K562 (cell line): ENCODE data around the gene LLCFC1. TPM values are rescaled to one million over a fixed set of nuclear protein-coding genes. Genes with fewer than 3 reads are reported as not detected.

Source experiments
- CHAMP1 ChIP-seq: fragments of 450-650 bp; IDR thresholded peaks from 2 replicates; pipeline ENCODE4 v1.6.1; 2016; ENCODE audit warnings: mild to moderate bottlenecking
- CHD2 ChIP-seq: IDR thresholded peaks from 2 replicates; pipeline ENCODE4 v1.6.1; 2011; ENCODE audit warnings: low read depth, low read length
- KDM2B ChIP-seq: fragments of 250-450 bp; sonication (Bioruptor Pico); IDR thresholded peaks from 2 replicates; pipeline ENCODE4 v1.8.0; 2021; ENCODE audit warnings: mild to moderate bottlenecking, moderate library complexity
- NR1H2 ChIP-seq: sonication (generic); formaldehyde crosslinking; IDR thresholded peaks from 2 replicates; pipeline ENCODE4 v1.4.0; 2020; ENCODE audit warnings: mild to moderate bottlenecking, missing genetic modification reagents
- POLR2AphosphoS5 ChIP-seq: IDR thresholded peaks from 2 replicates; pipeline ENCODE4 v1.6.1; 2011; ENCODE audit warnings: mild to moderate bottlenecking, low read depth, low read length, moderate library complexity; ENCODE audit not compliant: control insufficient read depth, insufficient read depth
- STAT6 ChIP-seq: sonication (generic); formaldehyde crosslinking; IDR thresholded peaks from 2 replicates; pipeline ENCODE4 v1.8.1; 2023; ENCODE audit warnings: mild to moderate bottlenecking, missing genetic modification reagents
- U2AF2 ChIP-seq: fragments of 200-400 bp; formaldehyde crosslinking; optimal IDR thresholded peaks from 2 replicates; pipeline ENCODE3; 2017; ENCODE audit warnings: low read depth, mild to moderate bottlenecking, low read length
- ZFX ChIP-seq: sonication (generic); formaldehyde crosslinking; IDR thresholded peaks from 2 replicates; pipeline ENCODE4 v1.8.0; 2022; ENCODE audit warnings: mild to moderate bottlenecking, missing genetic modification reagents, moderate library complexity
- ZNF134 ChIP-seq: fragments of 250-450 bp; sonication (Bioruptor Pico); conservative IDR thresholded peaks from 2 replicates; pipeline ENCODE4 v1.4.0; 2020
- ZNF584 ChIP-seq: fragments of 200-800 bp; sonication (Bioruptor generic); IDR thresholded peaks from 2 replicates; pipeline ENCODE4 v1.6.1; 2016; ENCODE audit warnings: low read depth, mild to moderate bottlenecking, missing genetic modification characterization, missing compliant biosample characterization
- ZNF707 ChIP-seq: fragments of 250-450 bp; sonication (Bioruptor Pico); conservative IDR thresholded peaks from 2 replicates; pipeline ENCODE4 v1.8.0; 2022; ENCODE audit warnings: inconsistent platforms, mild to moderate bottlenecking, moderate library complexity
- polyA plus RNA-seq, 8 experiments: library from polyadenylated mRNA; depleted of rRNA in 4 of 8; stranded (reverse) in 5 of 8; unstranded in 3 of 8; fragments of >200 nt; fragmentation: Nextera tagmentation in 2 of 8; fragmentation: Illumina TruSeq in 1 of 8; extraction: Ambion mirVana in 2 of 8; extraction: Trizol in 1 of 8; gene quantifications; 2 replicates each; pipeline versions ENCODE4 v1.2.1 to v1.2.3, GENCODE V29; 2011 to 2014; ENCODE audit warnings: inconsistent platforms in 1 of 8, missing spikeins in 1 of 8
- total RNA-seq, 7 experiments: library from RNA; depleted of rRNA in 6 of 7; stranded (reverse); fragments of >200 nt in 6 of 7; fragmentation: Illumina TruSeq in 2 of 7; extraction: Trizol in 2 of 7; gene quantifications; 2 replicates each; pipeline versions ENCODE4 v1.2.1 to v1.2.3, GENCODE V29; 2011 to 2021; ENCODE audit warnings: low replicate concordance in 1 of 7
- TF ChIP-seq, protein P1 (sequence below): fragments of 150-350 bp; conservative IDR thresholded peaks from 2 replicates; pipeline ENCODE4 v1.6.1; 2014; ENCODE audit warnings: low read length
- TF ChIP-seq, protein P2 (sequence below): fragments of 250-450 bp; sonication (Bioruptor Pico); IDR thresholded peaks from 2 replicates; pipeline ENCODE4 v1.4.0; 2020; ENCODE audit warnings: mild to moderate bottlenecking, moderate library complexity
- TF ChIP-seq, protein P3 (sequence below): IDR thresholded peaks from 2 replicates; pipeline ENCODE4 v1.6.1; 2011; ENCODE audit warnings: borderline replicate concordance, low read depth, mild to moderate bottlenecking, moderate library complexity, low read length; ENCODE audit not compliant: insufficient read depth, poor library complexity, severe bottlenecking

Gene LLCFC1
- total and polyA plus RNA-seq, 9 of the 15 experiments (the other 6 are each of a cell fraction or from before 2014, with no cell fraction given): not detected

- TF ChIP-seq ZFX (CRISPR knock-in tag) (no peak), ZNF707 (CRISPR knock-in tag) (no peak), U2AF2 (no peak), NR1H2 (CRISPR knock-in tag) (no peak), POLR2AphosphoS5 (peak; percentile 96), CHAMP1 (peak; percentile 72; the same call in 1 of the 2 replicates), ZNF134 (no peak), STAT6 (CRISPR knock-in tag) (no peak; the same call in 1 of the 2 replicates), ZNF584 (CRISPR knock-in tag) (no peak), KDM2B (CRISPR knock-in tag) (no peak), CHD2 (no peak)
- TF ChIP-seq, protein P1, sequence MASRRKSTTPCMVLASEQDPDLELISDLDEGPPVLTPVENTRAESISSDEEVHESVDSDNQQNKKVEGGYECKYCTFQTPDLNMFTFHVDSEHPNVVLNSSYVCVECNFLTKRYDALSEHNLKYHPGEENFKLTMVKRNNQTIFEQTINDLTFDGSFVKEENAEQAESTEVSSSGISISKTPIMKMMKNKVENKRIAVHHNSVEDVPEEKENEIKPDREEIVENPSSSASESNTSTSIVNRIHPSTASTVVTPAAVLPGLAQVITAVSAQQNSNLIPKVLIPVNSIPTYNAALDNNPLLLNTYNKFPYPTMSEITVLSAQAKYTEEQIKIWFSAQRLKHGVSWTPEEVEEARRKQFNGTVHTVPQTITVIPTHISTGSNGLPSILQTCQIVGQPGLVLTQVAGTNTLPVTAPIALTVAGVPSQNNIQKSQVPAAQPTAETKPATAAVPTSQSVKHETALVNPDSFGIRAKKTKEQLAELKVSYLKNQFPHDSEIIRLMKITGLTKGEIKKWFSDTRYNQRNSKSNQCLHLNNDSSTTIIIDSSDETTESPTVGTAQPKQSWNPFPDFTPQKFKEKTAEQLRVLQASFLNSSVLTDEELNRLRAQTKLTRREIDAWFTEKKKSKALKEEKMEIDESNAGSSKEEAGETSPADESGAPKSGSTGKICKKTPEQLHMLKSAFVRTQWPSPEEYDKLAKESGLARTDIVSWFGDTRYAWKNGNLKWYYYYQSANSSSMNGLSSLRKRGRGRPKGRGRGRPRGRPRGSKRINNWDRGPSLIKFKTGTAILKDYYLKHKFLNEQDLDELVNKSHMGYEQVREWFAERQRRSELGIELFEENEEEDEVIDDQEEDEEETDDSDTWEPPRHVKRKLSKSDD: no peak
- TF ChIP-seq, protein P2, sequence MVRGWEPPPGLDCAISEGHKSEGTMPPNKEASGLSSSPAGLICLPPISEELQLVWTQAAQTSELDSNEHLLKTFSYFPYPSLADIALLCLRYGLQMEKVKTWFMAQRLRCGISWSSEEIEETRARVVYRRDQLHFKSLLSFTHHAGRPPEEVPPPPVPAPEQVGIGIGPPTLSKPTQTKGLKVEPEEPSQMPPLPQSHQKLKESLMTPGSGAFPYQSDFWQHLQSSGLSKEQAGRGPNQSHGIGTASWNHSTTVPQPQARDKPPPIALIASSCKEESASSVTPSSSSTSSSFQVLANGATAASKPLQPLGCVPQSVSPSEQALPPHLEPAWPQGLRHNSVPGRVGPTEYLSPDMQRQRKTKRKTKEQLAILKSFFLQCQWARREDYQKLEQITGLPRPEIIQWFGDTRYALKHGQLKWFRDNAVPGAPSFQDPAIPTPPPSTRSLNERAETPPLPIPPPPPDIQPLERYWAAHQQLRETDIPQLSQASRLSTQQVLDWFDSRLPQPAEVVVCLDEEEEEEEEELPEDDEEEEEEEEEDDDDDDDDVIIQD: no peak
- TF ChIP-seq, protein P3, sequence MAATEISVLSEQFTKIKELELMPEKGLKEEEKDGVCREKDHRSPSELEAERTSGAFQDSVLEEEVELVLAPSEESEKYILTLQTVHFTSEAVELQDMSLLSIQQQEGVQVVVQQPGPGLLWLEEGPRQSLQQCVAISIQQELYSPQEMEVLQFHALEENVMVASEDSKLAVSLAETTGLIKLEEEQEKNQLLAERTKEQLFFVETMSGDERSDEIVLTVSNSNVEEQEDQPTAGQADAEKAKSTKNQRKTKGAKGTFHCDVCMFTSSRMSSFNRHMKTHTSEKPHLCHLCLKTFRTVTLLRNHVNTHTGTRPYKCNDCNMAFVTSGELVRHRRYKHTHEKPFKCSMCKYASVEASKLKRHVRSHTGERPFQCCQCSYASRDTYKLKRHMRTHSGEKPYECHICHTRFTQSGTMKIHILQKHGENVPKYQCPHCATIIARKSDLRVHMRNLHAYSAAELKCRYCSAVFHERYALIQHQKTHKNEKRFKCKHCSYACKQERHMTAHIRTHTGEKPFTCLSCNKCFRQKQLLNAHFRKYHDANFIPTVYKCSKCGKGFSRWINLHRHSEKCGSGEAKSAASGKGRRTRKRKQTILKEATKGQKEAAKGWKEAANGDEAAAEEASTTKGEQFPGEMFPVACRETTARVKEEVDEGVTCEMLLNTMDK: no peak
Observed at GRCh38 chr7:142961973-142962926, 23.0 kb downstream of the LLCFC1 start, which contains the start of gene KEL (continued).
